COLO668 (cell line): ENCODE measurements around the gene ACOD1.
"Not testable (repeated sequence)": the region's sequence is repeated elsewhere in the genome, so short reads cannot be mapped to it uniquely, and the experiment has no call there.

ENCODE experiments used
- DNase-seq: peaks from one replicate; lab custom pipeline; 2025; ENCODE audit not compliant: unreplicated experiment; lab: John Stamatoyannopoulos, UW

Gene ACOD1

GRCh38 chr13:76950101-76950500, 1.8 kb downstream of the ACOD1 start:
- no peak for DNase-seq

GRCh38 chr13:76953968-76954367, 5.7 kb downstream of the ACOD1 start:
- DNase-seq = no peak

- DNase-seq = no peak
Measured at GRCh38 chr13:76954538-76954937, 6.2 kb downstream of the ACOD1 start.

- DNase-seq = no peak
Measured at GRCh38 chr13:76955193-76955592, 6.9 kb downstream of the ACOD1 start.

DNA sequence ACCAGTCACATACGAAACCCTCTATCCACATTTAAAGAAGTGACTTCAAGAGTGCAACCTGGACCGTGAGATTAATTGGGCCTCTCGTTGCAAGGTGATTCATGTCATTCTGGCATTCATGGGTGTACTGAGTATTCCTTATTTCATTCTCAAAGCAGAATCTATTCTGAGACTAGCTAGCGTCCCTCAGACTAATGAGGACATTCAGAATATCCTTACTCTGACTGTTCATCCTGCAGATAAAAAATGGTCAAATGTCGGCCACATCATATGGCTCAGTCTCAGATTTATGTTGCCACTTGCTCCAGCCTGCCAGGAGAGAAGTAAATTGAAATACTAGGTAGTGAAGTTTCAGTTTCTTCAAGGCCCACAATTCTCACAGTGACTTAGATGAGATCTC, 7.3 kb downstream of the ACOD1 start:
- no peak for DNase-seq

DNA sequence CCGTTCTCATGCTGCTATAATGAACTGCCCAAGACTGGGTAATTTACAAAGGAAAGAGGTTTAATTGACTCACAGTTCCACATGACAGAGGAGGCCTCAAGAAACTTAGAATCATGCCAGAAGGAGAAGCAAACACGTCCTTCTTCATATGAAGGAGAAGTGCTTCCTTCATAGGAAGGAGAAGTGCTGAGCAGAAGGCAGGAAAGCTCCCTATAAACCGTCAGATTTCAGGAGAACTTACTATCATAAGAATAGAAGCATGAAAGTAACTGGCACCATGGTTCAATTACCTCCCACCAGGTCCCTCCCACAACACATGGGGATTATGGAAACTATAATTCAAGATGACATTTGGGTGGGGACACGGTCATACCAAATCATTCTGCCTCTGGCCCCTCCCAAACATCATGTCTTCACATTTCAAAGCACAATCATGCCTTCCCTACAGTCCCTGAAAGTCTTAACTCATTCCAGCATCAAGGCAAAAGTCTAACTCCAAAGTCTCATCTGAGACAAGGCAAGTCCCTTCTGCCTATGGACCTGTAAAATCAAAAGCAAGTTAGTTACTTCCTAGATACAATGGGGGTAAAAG, 10.6 kb downstream of the ACOD1 start:
- no peak for DNase-seq

- not testable (repeated sequence) for DNase-seq
Measured at GRCh38 chr13:76959734-76960133, 11.4 kb downstream of the ACOD1 start.

DNA sequence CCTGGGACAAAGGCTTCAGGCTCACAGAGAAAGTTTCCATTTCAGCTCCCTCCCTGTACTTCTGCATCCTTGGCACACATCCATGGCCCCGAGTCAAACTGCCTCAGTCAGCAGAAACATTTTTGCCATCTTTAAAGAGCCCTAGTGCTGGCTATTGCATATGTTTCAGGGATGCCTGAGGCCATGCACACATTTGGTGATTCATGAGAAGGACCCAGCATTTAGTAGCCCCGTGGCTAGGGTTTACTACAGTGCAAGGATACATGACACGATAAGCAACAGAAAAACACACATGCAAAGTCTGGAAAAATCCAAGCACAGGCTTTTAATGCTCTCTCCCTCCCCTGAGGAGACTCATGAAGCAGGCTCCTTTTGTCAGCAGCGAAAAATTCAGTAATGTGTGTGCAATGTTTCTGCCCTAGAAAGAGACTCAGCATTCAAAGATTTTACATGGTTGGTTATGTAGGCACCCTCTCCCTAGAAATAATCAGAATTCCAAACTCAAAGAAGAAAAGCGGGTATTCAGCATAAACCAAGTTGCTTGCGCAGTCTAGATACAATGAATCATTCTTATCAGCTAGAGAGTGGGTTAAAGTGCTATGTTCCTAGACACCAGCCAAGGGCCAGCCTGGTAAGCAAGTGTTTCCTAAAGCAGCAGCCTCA, 17.6 kb downstream of the ACOD1 start:
- no peak for DNase-seq

GRCh38 chr13:76967031-76967430, 18.7 kb downstream of the ACOD1 start:
- no peak for DNase-seq

DNA sequence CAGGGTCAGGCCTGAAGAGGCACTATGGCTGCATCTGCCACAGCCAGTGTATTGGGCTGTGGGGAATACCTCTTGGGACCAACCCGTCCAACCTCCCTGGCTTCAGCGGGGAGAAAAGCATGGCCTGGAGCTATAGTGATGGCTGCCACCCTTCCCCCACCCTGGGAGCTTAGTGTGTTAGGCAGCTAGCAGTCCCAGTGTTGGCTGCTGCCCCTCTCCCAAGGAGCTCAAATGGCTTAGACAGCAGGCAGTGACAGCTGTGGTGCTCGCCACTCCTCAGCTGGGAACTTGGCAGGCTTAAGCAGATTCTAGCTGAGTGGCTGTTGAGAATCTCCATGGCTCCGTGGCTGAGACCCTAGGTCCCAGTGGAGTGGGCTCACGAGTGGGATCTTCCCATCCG, 19.7 kb downstream of the ACOD1 start:
- DNase-seq = no peak

DNA sequence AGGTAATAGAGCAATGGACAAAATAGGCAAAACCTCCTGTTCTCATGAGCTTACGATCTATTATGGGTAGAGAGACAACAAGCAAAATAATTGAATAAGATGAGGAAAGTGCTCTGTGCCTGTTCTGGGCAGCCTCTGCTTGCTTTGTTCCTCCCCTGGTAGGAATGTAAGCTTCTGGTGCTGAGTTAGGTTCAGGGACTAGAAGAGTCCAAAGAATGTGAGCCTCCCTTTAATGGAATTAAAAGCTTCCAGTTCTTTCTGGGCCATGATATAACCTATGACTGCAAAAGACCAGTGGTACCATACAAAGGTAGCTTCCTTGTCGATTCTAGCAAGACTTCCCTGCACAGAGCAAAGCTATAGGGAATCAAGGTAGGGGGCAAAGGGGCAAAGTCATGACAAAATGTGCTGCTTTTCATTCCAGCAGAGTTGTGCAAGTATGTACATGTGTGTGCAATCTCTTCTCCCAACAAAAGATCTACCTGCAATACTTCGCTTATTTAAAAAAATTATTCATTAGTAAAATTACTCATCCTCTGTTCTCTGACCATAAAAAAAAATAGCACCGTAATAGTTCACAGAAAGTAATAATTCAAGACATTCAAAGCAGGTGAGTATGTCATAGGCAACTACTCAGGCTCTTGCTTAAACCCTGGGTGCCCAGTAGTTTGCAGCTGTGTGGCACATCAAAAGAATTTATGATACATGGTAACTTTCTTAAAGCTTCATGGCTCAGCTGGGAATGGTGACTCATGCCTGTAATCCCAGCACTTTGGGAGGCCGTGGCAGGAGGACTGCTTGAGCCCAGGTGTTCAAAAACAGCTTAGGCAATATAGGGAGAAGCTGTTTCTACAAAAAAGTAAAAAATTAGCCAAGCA, 21.4 kb downstream of the ACOD1 start:
- no peak for DNase-seq

DNA sequence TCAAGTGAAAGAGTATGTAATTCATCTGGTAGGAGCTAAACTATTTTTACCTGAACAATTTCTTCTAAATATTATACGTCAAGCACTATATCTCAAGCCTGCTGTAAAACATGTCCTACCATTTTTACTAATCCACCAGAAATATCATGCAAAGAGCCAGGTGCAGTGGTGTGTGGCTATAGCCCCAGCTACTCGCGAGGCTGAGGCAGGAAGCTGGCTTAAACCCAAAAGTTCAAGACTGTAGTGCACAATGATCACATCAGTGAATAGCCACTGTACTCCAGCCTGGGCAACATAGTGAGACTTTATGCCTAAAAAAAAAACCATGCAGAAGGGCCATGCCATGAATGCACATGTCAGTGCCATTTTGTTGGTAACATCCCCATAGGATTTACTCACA, 22.9 kb downstream of the ACOD1 start:
- no peak for DNase-seq

- no peak for DNase-seq
Measured at GRCh38 chr13:76971851-76972829, 23.8 kb downstream of the ACOD1 start.

DNA sequence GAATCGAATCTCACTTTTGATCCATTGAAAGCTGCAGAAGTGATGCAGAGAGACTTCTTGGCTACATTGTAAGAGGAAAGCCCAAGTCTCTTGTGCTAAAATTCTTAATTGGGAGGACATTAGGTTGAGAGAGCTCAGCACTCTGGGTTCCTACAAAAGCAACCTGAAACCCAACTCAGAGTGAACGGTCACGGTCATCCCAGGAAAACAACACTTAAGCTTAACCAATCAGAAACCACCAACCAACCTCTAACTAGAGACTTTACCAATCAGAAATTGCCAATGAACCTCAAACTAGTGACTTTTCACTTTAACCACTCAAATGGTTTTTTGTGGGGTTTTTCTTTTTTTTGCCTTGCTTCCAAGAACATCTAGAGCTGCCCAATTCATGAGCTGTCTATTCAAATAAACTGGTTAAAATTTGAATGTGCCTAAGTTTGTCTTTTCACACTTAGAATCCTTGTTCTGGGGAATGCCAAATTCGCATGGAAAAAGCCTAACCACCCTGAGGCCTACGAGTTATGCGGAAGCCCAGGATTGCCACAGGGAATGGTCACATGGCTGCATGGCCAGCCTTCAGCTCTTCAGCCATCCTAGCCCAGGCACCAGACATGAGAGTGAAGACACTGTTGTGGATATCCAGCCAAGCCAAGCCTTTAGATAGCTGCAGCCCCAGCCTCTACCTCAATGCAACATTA, 25.8 kb downstream of the ACOD1 start:
- DNase-seq = no peak

DNA sequence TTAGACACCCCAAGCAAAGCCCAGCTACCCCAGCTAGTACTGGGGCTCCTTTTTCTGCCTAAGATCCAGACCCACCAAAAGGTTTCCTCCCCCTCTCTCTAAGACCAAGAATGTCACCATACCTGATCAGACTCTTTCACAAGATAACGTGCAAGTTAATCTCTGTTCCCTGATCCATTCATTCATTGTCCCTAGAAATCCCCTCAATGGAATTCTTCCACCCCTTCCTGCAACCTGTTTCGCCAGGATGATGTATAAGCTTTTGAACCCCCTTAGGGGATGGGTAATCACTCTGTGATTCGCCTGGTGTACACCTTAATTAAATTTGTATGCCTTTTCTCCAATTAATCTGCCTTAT, 26.3 kb downstream of the ACOD1 start:
- no peak for DNase-seq

DNA sequence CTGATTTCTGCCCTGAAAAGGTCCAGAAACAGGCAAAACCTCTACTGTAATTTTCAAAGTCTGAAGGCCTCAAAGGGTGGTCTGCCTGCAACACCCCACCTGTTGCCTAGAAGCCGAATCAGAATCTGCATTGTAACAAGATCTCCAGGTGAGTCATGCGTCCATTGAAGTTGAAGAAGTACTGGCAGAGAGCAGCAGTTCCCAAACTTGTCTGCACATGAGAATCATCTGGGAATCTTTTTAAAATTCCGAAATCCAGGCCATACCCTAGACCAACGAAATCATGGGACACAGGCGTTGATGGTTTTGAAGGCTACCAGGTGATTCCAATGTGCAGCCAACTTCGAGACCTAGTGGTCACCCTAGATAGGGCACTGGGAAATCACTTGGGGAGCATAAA, 27.6 kb downstream of the ACOD1 start:
- no peak for DNase-seq

DNA sequence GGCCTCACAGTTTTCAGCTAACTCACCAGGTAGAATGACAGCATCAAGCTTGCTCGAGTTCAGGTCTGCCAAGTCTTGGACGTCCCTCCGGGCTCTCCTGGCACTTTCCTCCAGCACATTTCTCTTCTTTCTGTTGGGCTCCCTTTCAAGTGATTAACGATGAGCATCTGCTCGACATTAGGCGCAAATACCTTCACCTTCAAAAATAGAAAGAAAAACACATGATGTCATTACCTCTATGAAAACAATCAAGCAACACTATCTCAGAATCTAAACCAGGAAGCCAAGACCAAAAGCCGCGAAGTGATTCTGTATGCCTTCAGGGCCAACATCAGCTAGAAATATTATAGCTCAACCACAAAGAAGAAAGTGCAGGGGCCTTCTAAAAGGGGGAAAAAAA, 28.2 kb downstream of the ACOD1 start:
- no peak for DNase-seq

DNA sequence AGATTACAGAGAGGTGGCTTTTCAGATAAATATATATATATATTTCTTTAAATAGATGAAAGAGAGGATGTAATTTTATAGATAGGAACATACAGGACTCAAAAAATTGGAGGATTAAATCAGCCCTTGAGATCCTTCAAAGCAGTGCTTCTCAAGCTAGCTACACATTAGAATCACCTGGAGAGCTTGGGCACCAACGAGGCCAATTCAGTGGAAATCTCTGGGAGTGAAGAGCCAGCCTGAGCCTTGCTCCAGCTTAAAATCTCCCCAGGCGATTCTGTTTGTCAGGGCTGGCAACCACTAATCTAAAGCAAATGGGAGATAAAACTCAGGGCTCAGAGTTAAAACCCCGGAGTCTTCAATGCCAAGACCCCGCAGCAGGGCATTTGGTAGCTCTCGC, 28.6 kb downstream of the ACOD1 start:
- DNase-seq = no peak

GRCh38 chr13:76980075-76980718, 31.9 kb downstream of the ACOD1 start:
- peak; percentile 89 for DNase-seq

DNA sequence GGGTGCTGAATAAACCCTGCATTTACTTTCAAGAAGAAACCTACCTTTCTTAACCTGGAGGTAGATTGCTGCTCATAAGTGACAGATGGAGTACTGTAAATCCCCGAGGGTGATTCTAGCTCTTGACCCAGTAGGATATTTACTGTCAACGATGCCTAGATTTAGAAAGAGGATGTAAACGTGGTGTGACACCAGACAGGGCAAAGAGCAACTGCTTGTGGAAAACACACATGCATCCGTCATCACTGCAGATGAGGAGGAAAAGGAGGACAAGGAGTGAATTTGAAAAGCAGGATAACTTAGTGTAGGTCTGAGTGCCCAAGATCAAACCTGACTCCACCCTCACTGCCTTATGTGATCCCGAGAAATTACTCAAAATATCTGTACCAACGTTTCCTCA, 33.8 kb downstream of the ACOD1 start:
- no peak for DNase-seq
